Endothelial cell of umbilical vein (primary cell): ENCODE data around the gene THSD7B. TPM values are rescaled to one million over a fixed set of nuclear protein-coding genes. Genes with fewer than 3 reads are reported as not detected.

Experiments
- BruUV-seq: library from RNA; stranded (reverse); fragments of 400-500 nt; replicated peaks from 2 replicates; lab custom pipeline; 2021; lab: Mats Ljungman, UMichigan
- CTCF ChIA-PET: fragments of 300-600, 350-600 bp; sonication (Branson Sonifier 250); formaldehyde crosslinking; loops from one replicate; lab custom pipeline; 2021; ENCODE audit warnings: antibody characterized with exemption, inconsistent platforms; lab: Charles Lee
- POLR2A ChIA-PET: fragments of 300-600, 350-600 bp; sonication (Branson Sonifier 250); formaldehyde crosslinking; loops from one replicate; lab custom pipeline; 2021; ENCODE audit warnings: antibody characterized with exemption, inconsistent platforms; lab: Charles Lee
- DNase-seq: peaks from one replicate; pipeline ENCODE4 v3.0.0-alpha.2; 2011; ENCODE audit warnings: low read depth, low spot score
- FAIRE-seq: peaks from 2 replicates; lab custom pipeline; 2011; peaks lifted over from hg19 to GRCh38; lab: Jason Lieb, UNC
- H2AFZ ChIP-seq: 2 replicates; pipeline ENCODE4 v1.6.0; 2012; ENCODE audit warnings: low read depth, low read length, control low read depth, inconsistent platforms
- H3K27ac ChIP-seq: 2 replicates; pipeline ENCODE4 v1.5.1; 2011; ENCODE audit warnings: low read depth, mild to moderate bottlenecking, control low read depth, low read length, moderate library complexity; ENCODE audit not compliant: insufficient read depth
- H3K27me3 ChIP-seq, 2 experiments: 2 replicates each; pipeline versions ENCODE4 v1.6.0 to v1.6.1; 2011; ENCODE audit warnings: low read length in 2 of 2, mixed read lengths in 1 of 2; ENCODE audit not compliant: control insufficient read depth in 2 of 2, insufficient read depth in 2 of 2
- H3K36me3 ChIP-seq, 2 experiments: 2 replicates in 1 of 2; 3 replicates in 1 of 2; pipeline ENCODE4 v1.5.1; 2011; ENCODE audit warnings: low read length in 2 of 2, mild to moderate bottlenecking in 1 of 2, moderate library complexity in 1 of 2; ENCODE audit not compliant: control insufficient read depth in 2 of 2, insufficient read depth in 2 of 2; ENCODE audit errors: extremely low read depth in 1 of 2
- H3K4me1 ChIP-seq: 3 replicates; pipeline ENCODE4 v1.5.1; 2011; ENCODE audit warnings: mild to moderate bottlenecking, low read length; ENCODE audit not compliant: control insufficient read depth, insufficient read depth; ENCODE audit errors: extremely low read depth
- H3K4me2 ChIP-seq: 2 replicates; pipeline ENCODE4 v1.6.1; 2011; ENCODE audit warnings: low read length, control low read depth, mixed read lengths; ENCODE audit not compliant: insufficient read depth
- H3K4me3 ChIP-seq, 3 experiments: fragments of 200-600 bp in 1 of 3; sonication (generic), shearing (Covaris generic) in 1 of 3; replicated peaks in 1 of 3; 2 replicates each; pipeline ENCODE4 v1.5.1; 2011 to 2016; ENCODE audit warnings: control low read depth in 3 of 3, low read length in 3 of 3, mild to moderate bottlenecking in 2 of 3, inconsistent platforms in 1 of 3, low read depth in 1 of 3, moderate library complexity in 1 of 3; ENCODE audit not compliant: insufficient read depth in 1 of 3
- H3K79me2 ChIP-seq: 2 replicates; pipeline ENCODE4 v1.6.0; 2012; ENCODE audit warnings: low read length, inconsistent platforms; ENCODE audit not compliant: control insufficient read depth, insufficient read depth
- H3K9ac ChIP-seq: replicated peaks from 2 replicates; pipeline ENCODE3; 2011; ENCODE audit warnings: low read length, control low read depth; ENCODE audit not compliant: insufficient read depth; ENCODE audit errors: extremely low read depth
- H3K9me1 ChIP-seq: replicated peaks from 3 replicates; pipeline ENCODE4 v1.6.0; 2011; ENCODE audit warnings: mild to moderate bottlenecking, low read length; ENCODE audit not compliant: control insufficient read depth, insufficient read depth; ENCODE audit errors: extremely low read depth
- H3K9me3 ChIP-seq: replicated peaks from 2 replicates; pipeline ENCODE4 v1.5.1; 2012; ENCODE audit warnings: low read length, inconsistent platforms; ENCODE audit not compliant: control insufficient read depth, insufficient read depth
- H4K20me1 ChIP-seq: replicated peaks from 2 replicates; pipeline ENCODE3; 2011; ENCODE audit warnings: mild to moderate bottlenecking, low read length; ENCODE audit not compliant: control insufficient read depth, insufficient read depth; ENCODE audit errors: extremely low read depth
- CTCF ChIP-seq, 2 donors: IDR thresholded peaks; 1 replicate in 1 of 2; 2 replicates in 1 of 2; pipeline ENCODE4 v1.5.1; 2011; ENCODE audit warnings: low read length in 2 of 2, mild to moderate bottlenecking in 2 of 2, moderate library complexity in 2 of 2, control low read depth in 1 of 2, inconsistent platforms in 1 of 2, low read depth in 1 of 2; ENCODE audit not compliant: insufficient read depth in 1 of 2; ENCODE audit errors: extremely low read depth in 1 of 2
- EZH2 ChIP-seq: IDR thresholded peaks from 2 replicates; pipeline ENCODE4 v1.6.1; 2012; ENCODE audit warnings: borderline replicate concordance, low read depth, mild to moderate bottlenecking, moderate library complexity, low read length, inconsistent platforms; ENCODE audit not compliant: severe bottlenecking
- FOS ChIP-seq: IDR thresholded peaks from 2 replicates; pipeline ENCODE4 v1.6.1; 2011; ENCODE audit warnings: mild to moderate bottlenecking, low read length, moderate library complexity, borderline replicate concordance; ENCODE audit not compliant: insufficient read depth
- GATA2 ChIP-seq: IDR thresholded peaks from 2 replicates; pipeline ENCODE4 v1.7.0; 2011; ENCODE audit warnings: low read depth, mild to moderate bottlenecking, moderate library complexity, mixed read lengths, low read length; ENCODE audit not compliant: insufficient read length, insufficient read depth
- JUN ChIP-seq: IDR thresholded peaks from 2 replicates; pipeline ENCODE4 v1.6.1; 2011; ENCODE audit warnings: borderline replicate concordance, low read depth; ENCODE audit not compliant: insufficient read length, insufficient read depth
- MAX ChIP-seq: IDR thresholded peaks from 2 replicates; pipeline ENCODE4 v1.6.1; 2011; ENCODE audit not compliant: insufficient read depth, insufficient read length
- MYC ChIP-seq: IDR thresholded peaks from one replicate; pipeline ENCODE4 v1.6.1; 2011; ENCODE audit warnings: mild to moderate bottlenecking, low read depth, low read length
- POLR2A ChIP-seq: IDR thresholded peaks from 2 replicates; pipeline ENCODE4 v1.6.1; 2012; ENCODE audit warnings: low read depth, mild to moderate bottlenecking, control low read depth, low read length
- POLR2AphosphoS5 ChIP-seq: IDR thresholded peaks from 2 replicates; pipeline ENCODE4 v1.6.1; 2012; ENCODE audit warnings: low read depth, mild to moderate bottlenecking, control low read depth, low read length, moderate library complexity; ENCODE audit not compliant: insufficient read depth
- dilution Hi-C: fragments of 300-500 bp; cut with MboI; formaldehyde crosslinking; loops from one replicate; pipeline ENCODE4 v1.15.0; 2019; ENCODE audit warnings: low sequenced_read_pairs; ENCODE audit not compliant: extremely low pct_ligation_motif_present
- intact Hi-C: fragments of 100-400 bp; cut with micrococcal nuclease; formaldehyde crosslinking; loops from one replicate; pipeline ENCODE4 v1.10.0; 2022
- polyA plus RNA-seq, 4 experiments: library from polyadenylated mRNA; depleted of rRNA in 3 of 4; stranded (reverse) in 3 of 4; unstranded in 1 of 4; fragments of >200 nt; gene quantifications; 2 replicates each; pipeline versions ENCODE4 v1.2.1 to v1.2.3, GENCODE V29; 2011 to 2012; ENCODE audit warnings: missing spikeins in 1 of 4
- total RNA-seq: library from RNA; stranded (reverse); gene quantifications from 2 replicates; pipeline ENCODE4 v1.2.3, GENCODE V29; 2021

THSD7B gene
- total and polyA plus RNA-seq, 2 donors (not counting 3 experiments of a cell fraction or from before 2014, with no cell fraction given): 0.04 TPM; not detected in 1

- dilution Hi-C loops: no loop called here
- BruUV-seq: no TSS peak
- no peaks in the 10 kb centered on the region for H3K27me3 ChIP-seq
- DNase-seq: no peak
- H3K9me3 ChIP-seq: no peaks in the 10 kb centered on the region
- no peaks in the 10 kb centered on the region for H3K9me1 ChIP-seq
- FAIRE-seq: no peak
- no peak for TF ChIP-seq GATA2
- peaks cover 6% of the 10 kb centered on the region for H3K4me1 ChIP-seq
- H3K36me3 ChIP-seq: no peaks in the 10 kb centered on the region
- no peak overlapping the region for H3K9ac ChIP-seq
- H2AFZ ChIP-seq: no peak overlapping the region
- H3K4me3 ChIP-seq: no peak overlapping the region
- CTCF ChIA-PET: interaction anchor here (1.0 kb wide), 2 partner anchors 12 to 14 kb away, joined by 3 to 4 read pairs; no protein-coding TSS in a partner anchor
- POLR2A ChIA-PET: no interaction called here
- H3K4me2 ChIP-seq: no peak overlapping the region
- H3K27ac ChIP-seq: no peak overlapping the region
- no peaks in the 10 kb centered on the region for H4K20me1 ChIP-seq
- no peaks in the 10 kb centered on the region for H3K79me2 ChIP-seq
- intact Hi-C loops: no loop called here
Measured at GRCh38 chr2:136894007-136894634, 128.8 kb downstream of the THSD7B start.

- Histone ChIP-seq H3K4me2 (no peak overlapping the region), H3K9ac (no peak overlapping the region), H3K9me1 (no peaks in the 10 kb centered on the region), H2AFZ (no peak overlapping the region), H3K4me1 (no peaks in the 10 kb centered on the region), H3K9me3 (no peaks in the 10 kb centered on the region), H4K20me1 (no peaks in the 10 kb centered on the region), H3K27me3 (no peaks in the 10 kb centered on the region), H3K36me3 (no peaks in the 10 kb centered on the region), H3K79me2 (no peaks in the 10 kb centered on the region), H3K4me3 (no peak overlapping the region), H3K27ac (no peak overlapping the region)
- dilution Hi-C loops: no loop called here
- no peak for DNase-seq
- ChIA-PET CTCF (interaction anchor here (1.3 kb wide), 1 partner anchor 30 kb away, joined by 3 read pairs; no protein-coding TSS in a partner anchor), POLR2A (no interaction called here)
- intact Hi-C loops: no loop called here
- TF ChIP-seq POLR2A: no peak
- no peak for TF ChIP-seq POLR2AphosphoS5
- no peak for TF ChIP-seq EZH2
- TF ChIP-seq MAX: no peak
- TF ChIP-seq JUN: no peak
- no peak for TF ChIP-seq MYC
- TF ChIP-seq FOS: no peak
- no peak for TF ChIP-seq CTCF (IDR thresholded peaks at IDR 0.05; ENCODE audit: extremely low read depth in 1 of 2, insufficient read depth in 1 of 2, low read depth in 1 of 2, low read length in 2 of 2)
- no peak for TF ChIP-seq GATA2
- BruUV-seq: no TSS peak
- FAIRE-seq: no peak
Measured at GRCh38 chr2:136901732-136902131, 136.4 kb downstream of the THSD7B start.
